ENCODE measurements around the gene ARHGEF5.

Gene ARHGEF5

DNA sequence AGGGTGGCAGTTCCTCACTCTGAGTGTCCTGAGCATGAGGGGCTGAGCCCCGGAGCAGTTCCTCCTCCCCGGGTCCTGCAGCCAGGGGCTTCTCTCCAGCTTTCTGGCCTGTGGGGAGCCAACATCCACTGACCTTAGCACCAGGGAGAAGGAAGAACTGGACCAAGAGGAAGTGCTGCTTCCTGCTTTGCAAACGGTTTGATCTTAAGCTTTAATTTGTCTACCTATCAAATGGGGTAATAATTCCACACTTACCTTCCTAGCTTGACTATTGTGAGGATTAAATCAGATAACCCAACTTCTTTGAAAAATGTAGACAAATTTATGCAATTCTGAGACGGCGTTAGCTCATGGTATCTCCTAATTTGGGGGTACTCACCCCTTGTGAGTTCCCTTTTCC, 46.3 kb downstream of the ARHGEF5 start:
- no peak for TF ChIP-seq EZH2 (IDR thresholded peaks at IDR 0.05)
- TF ChIP-seq POLR2AphosphoS5 (IDR thresholded peaks at IDR 0.05; ENCODE audit: borderline replicate concordance, low read depth, low read length), result no peak
- no peak for TF ChIP-seq FOXP2 (optimal IDR thresholded peaks at IDR 0.05; ENCODE audit: control extremely low read depth, extremely low read length, insufficient read depth)
- Histone ChIP-seq H3K4me3 (no peak overlapping the region), H3K9me3 (ENCODE audit: low read depth, low read length) (no peaks in the 10 kb centered on the region), H3K27ac (no peak overlapping the region), H3K9ac (ENCODE audit: insufficient read length) (no peak overlapping the region), H3K36me3 (ENCODE audit: insufficient read depth, low read length) (no peaks in the 10 kb centered on the region)
- no peak for DNase-seq (ENCODE audit: low read depth, low spot score)

- Histone ChIP-seq H3K9me3 (ENCODE audit: low read depth, low read length) (no peaks in the 10 kb centered on the region), H3K9ac (ENCODE audit: insufficient read length) (no peak overlapping the region), H3K4me3 (no peak overlapping the region), H3K36me3 (ENCODE audit: insufficient read depth, low read length) (no peaks in the 10 kb centered on the region), H3K27ac (no peak overlapping the region)
- DNase-seq (ENCODE audit: low read depth, low spot score), result no peak
- TF ChIP-seq FOXP2 (optimal IDR thresholded peaks at IDR 0.05; ENCODE audit: control extremely low read depth, extremely low read length, insufficient read depth) (no peak), POLR2AphosphoS5 (IDR thresholded peaks at IDR 0.05; ENCODE audit: borderline replicate concordance, low read depth, low read length) (no peak), EZH2 (IDR thresholded peaks at IDR 0.05) (no peak)
Measured at GRCh38 chr7:144403102-144403501, 47.9 kb downstream of the ARHGEF5 start.

- Histone ChIP-seq H3K27ac (no peak within 1 kb of the TSS), H3K36me3 (ENCODE audit: insufficient read depth, low read length) (no peaks in the 10 kb centered on the region), H3K4me3 (no peak within 1 kb of the TSS), H3K9ac (ENCODE audit: insufficient read length) (no peak within 1 kb of the TSS), H3K9me3 (ENCODE audit: low read depth, low read length) (no peaks in the 10 kb centered on the region)
- no peak for TF ChIP-seq POLR2AphosphoS5 (IDR thresholded peaks at IDR 0.05; ENCODE audit: borderline replicate concordance, low read depth, low read length)
- no peak for TF ChIP-seq EZH2 (IDR thresholded peaks at IDR 0.05)
- no peak for TF ChIP-seq FOXP2 (optimal IDR thresholded peaks at IDR 0.05; ENCODE audit: control extremely low read depth, extremely low read length, insufficient read depth)
- DNase-seq (ENCODE audit: low read depth, low spot score), result no peak
Measured at GRCh38 chr7:144403649-144404061, 48.5 kb downstream of the ARHGEF5 start, which contains the start of gene NOBOX. NOBOX (minus strand) TSS chr7:144403693.

GRCh38 chr7:144404946-144405345, 49.7 kb downstream of the ARHGEF5 start:
- H3K27ac ChIP-seq, result no peak overlapping the region
- H3K4me3 ChIP-seq, result no peak overlapping the region
- TF ChIP-seq POLR2AphosphoS5 (IDR thresholded peaks at IDR 0.05; ENCODE audit: borderline replicate concordance, low read depth, low read length) (no peak), FOXP2 (optimal IDR thresholded peaks at IDR 0.05; ENCODE audit: control extremely low read depth, extremely low read length, insufficient read depth) (no peak), EZH2 (IDR thresholded peaks at IDR 0.05) (no peak)
- no peak for DNase-seq (ENCODE audit: low read depth, low spot score)
- no peaks in the 10 kb centered on the region for H3K9me3 ChIP-seq (ENCODE audit: low read depth, low read length)
- H3K9ac ChIP-seq (ENCODE audit: insufficient read length), result no peak overlapping the region
- H3K36me3 ChIP-seq (ENCODE audit: insufficient read depth, low read length), result no peaks in the 10 kb centered on the region

- H3K36me3 ChIP-seq (ENCODE audit: insufficient read depth, low read length), result no peaks in the 10 kb centered on the region
- no peak for TF ChIP-seq EZH2 (IDR thresholded peaks at IDR 0.05)
- no peak for DNase-seq (ENCODE audit: low read depth, low spot score)
- no peak overlapping the region for H3K9ac ChIP-seq (ENCODE audit: insufficient read length)
- H3K9me3 ChIP-seq (ENCODE audit: low read depth, low read length), result no peaks in the 10 kb centered on the region
- H3K4me3 ChIP-seq, result no peak overlapping the region
- no peak overlapping the region for H3K27ac ChIP-seq
Measured at GRCh38 chr7:144407266-144407931, 52.2 kb downstream of the ARHGEF5 start.

GRCh38 chr7:144408121-144408520, 52.9 kb downstream of the ARHGEF5 start:
- DNase-seq (ENCODE audit: low read depth, low spot score), result no peak
- H3K4me3 ChIP-seq, result no peak overlapping the region
- no peak for TF ChIP-seq EZH2 (IDR thresholded peaks at IDR 0.05)
- TF ChIP-seq FOXP2 (optimal IDR thresholded peaks at IDR 0.05; ENCODE audit: control extremely low read depth, extremely low read length, insufficient read depth), result no peak
- TF ChIP-seq POLR2AphosphoS5 (IDR thresholded peaks at IDR 0.05; ENCODE audit: borderline replicate concordance, low read depth, low read length), result no peak
- H3K9me3 ChIP-seq (ENCODE audit: low read depth, low read length), result no peaks in the 10 kb centered on the region
- H3K27ac ChIP-seq, result no peak overlapping the region
- H3K36me3 ChIP-seq (ENCODE audit: insufficient read depth, low read length), result no peaks in the 10 kb centered on the region
- no peak overlapping the region for H3K9ac ChIP-seq (ENCODE audit: insufficient read length)

- no peak overlapping the region for H3K9ac ChIP-seq (ENCODE audit: insufficient read length)
- no peaks in the 10 kb centered on the region for H3K9me3 ChIP-seq (ENCODE audit: low read depth, low read length)
- no peak overlapping the region for H3K27ac ChIP-seq
- no peak for DNase-seq (ENCODE audit: low read depth, low spot score)
- no peaks in the 10 kb centered on the region for H3K36me3 ChIP-seq (ENCODE audit: insufficient read depth, low read length)
- no peak for TF ChIP-seq POLR2AphosphoS5 (IDR thresholded peaks at IDR 0.05; ENCODE audit: borderline replicate concordance, low read depth, low read length)
- no peak for TF ChIP-seq FOXP2 (optimal IDR thresholded peaks at IDR 0.05; ENCODE audit: control extremely low read depth, extremely low read length, insufficient read depth)
- no peak for TF ChIP-seq EZH2 (IDR thresholded peaks at IDR 0.05)
- H3K4me3 ChIP-seq, result no peak overlapping the region
Measured at GRCh38 chr7:144410441-144410840, 55.2 kb downstream of the ARHGEF5 start.

DNA sequence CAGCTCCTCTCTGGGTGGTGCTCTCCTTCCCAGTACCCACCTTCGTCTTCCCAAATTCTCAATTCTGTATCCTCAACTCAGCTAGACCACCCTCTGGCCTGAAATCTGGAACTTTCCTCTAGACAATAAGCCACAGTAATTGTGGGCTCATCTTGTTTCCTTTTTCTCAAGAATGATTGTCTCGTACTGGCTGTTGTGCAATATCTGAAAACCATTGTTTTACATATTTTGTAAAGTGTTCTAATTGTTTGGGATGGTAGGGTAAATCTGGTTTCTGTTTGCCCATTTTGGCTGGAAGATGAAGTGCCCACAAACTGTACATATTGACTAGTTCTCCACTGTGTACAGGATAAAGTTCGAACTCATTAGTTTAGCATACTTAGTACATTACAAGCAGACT, 59.6 kb downstream of the ARHGEF5 start:
- Histone ChIP-seq H3K9me3 (ENCODE audit: low read depth, low read length) (no peaks in the 10 kb centered on the region), H3K4me3 (no peak overlapping the region), H3K9ac (ENCODE audit: insufficient read length) (no peak overlapping the region), H3K27ac (no peak overlapping the region), H3K36me3 (ENCODE audit: insufficient read depth, low read length) (no peaks in the 10 kb centered on the region)
- DNase-seq (ENCODE audit: low read depth, low spot score), result no peak
- TF ChIP-seq FOXP2 (optimal IDR thresholded peaks at IDR 0.05; ENCODE audit: control extremely low read depth, extremely low read length, insufficient read depth) (no peak), POLR2AphosphoS5 (IDR thresholded peaks at IDR 0.05; ENCODE audit: borderline replicate concordance, low read depth, low read length) (no peak), EZH2 (IDR thresholded peaks at IDR 0.05) (no peak)

GRCh38 chr7:144415858-144416257, 60.7 kb downstream of the ARHGEF5 start:
- no peak for DNase-seq (ENCODE audit: low read depth, low spot score)
- no peak for TF ChIP-seq POLR2AphosphoS5 (IDR thresholded peaks at IDR 0.05; ENCODE audit: borderline replicate concordance, low read depth, low read length)
- no peak for TF ChIP-seq EZH2 (IDR thresholded peaks at IDR 0.05)
- no peak for TF ChIP-seq FOXP2 (optimal IDR thresholded peaks at IDR 0.05; ENCODE audit: control extremely low read depth, extremely low read length, insufficient read depth)
- no peaks in the 10 kb centered on the region for H3K36me3 ChIP-seq (ENCODE audit: insufficient read depth, low read length)
- no peaks in the 10 kb centered on the region for H3K9me3 ChIP-seq (ENCODE audit: low read depth, low read length)
- no peak overlapping the region for H3K9ac ChIP-seq (ENCODE audit: insufficient read length)
- no peak overlapping the region for H3K4me3 ChIP-seq
- H3K27ac ChIP-seq, result no peak overlapping the region
